GM21723 (cell line): Measurements from ENCODE around the gene RNF44.
"Not testable (repeated sequence)": the region's sequence is repeated elsewhere in the genome, so short reads cannot be mapped to it uniquely, and the experiment has no call there.

Source experiments
- ATAC-seq: cut with Tn5 transposase; IDR thresholded peaks from one replicate; pipeline ENCODE4 v1.9.1; 2021; ENCODE audit warnings: mild to moderate bottlenecking, moderate library complexity; ENCODE audit not compliant: unreplicated experiment

Gene RNF44

DNA sequence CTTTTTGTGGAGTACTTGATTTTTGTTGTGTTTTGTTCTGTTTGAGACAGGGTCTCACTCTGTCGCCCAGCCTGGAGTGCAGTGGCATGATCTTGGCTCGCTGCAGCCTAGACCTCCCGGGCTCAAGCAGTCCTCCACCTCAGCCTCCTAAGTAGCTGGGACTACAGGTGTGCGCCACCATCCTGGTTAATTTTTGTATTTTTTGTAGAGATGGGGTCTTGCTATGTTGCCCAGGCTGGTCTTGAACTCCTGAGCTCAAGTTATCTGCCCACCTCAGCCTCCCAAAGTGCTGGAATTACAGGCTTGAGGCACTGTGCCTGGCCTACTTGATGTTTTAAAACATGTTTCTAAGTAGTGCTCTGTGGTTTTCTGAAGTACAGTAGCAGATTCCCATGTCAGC is 50.0 kb downstream of the RNF44 start:
- not testable (repeated sequence) for ATAC-seq

DNA sequence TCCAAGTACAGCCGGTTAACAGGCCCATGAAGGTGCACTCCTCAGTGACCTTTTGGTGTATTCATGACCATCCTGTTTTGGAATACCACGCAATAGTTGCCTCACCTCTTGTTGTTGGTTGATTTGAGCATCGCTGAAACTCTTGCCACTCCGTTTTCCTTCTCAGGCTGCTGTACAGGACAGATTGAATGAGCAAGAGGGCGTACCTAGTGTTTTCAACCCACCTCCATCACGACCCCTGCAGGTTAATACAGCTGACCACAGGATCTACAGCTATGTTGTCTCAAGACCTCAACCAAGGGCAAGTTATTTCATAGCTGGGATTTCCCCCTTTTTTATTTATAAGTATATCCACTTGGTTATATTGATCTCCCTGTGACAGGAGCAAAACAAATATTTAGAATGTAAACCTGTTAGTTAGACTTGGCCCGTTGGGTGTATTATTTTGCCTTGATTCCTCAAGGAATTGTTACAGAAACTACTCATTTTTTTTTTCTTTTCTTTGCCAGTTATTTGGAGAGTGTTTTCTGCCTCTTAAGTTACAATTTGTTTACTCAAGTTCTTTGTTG is 50.9 kb downstream of the RNF44 start:
- ATAC-seq, result no peak

GRCh38 chr5:176485176-176485575 is 52.0 kb downstream of the RNF44 start:
- no peak for ATAC-seq

DNA sequence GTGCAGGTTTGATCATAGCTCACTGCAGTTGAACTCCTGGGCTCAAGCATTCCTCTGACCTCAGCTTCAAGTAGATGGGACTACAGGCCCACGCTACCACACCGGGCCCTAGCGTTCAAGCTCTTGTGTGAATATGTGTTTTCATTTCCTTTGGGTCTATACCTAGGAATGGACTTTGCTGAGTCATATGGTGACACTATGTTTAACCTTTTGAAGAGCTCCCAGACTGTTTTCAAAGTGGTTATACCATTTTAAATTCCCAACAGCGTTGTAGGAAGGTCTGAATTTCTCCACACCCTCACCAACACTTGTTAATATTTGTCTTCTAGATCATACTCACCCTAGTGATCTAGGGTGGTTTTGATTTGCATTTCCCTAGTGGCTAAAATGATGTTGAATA is 55.5 kb downstream of the RNF44 start:
- ATAC-seq, result no peak
